Epithelial cell of prostate (primary cell): ENCODE data around the gene FUT4.
"Not testable (repeated sequence)": the region's sequence is repeated elsewhere in the genome, so short reads cannot be mapped to it uniquely, and the experiment has no call there.

ENCODE experiments used
- DNase-seq: peaks from one replicate; pipeline ENCODE4 v3.0.0-alpha.2; 2011; ENCODE audit warnings: low read depth, low spot score
- H3K27ac ChIP-seq: fragments of 450-650 bp; 2 replicates; pipeline ENCODE4 v1.5.1; 2017; ENCODE audit warnings: mild to moderate bottlenecking

FUT4 gene

DNA sequence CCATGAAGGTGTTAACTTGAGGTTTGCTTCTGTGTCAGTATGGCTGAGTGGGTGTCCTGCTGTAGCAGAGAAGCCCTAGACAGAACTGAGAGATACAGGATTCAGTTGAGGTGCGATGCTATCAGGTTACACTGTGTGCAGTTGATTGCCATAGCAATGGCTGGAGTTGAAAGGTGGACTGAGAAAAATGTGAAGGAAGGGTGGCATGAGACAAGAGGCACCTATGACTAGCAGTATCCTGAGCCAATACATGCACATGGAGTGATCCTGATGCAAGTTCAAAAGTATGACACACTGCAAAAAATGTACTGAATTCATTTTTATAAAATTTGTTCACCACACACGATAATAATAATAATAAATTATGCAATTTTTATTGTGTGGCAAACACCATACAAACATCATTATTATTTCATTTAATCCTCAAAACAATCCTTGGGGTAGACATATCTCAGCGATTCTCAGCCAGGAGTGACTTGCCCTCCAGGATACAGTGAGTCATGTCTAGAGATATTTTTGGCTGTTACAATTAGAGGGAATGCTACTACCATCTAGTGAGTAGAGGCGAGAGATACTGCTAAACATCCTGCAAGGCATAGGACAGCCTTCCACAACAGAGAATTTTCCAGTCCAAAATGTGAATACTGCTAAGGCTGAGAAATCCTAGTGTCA, 19.6 kb downstream of the FUT4 start:
- no peak for DNase-seq
- no peak overlapping the region for H3K27ac ChIP-seq

DNA sequence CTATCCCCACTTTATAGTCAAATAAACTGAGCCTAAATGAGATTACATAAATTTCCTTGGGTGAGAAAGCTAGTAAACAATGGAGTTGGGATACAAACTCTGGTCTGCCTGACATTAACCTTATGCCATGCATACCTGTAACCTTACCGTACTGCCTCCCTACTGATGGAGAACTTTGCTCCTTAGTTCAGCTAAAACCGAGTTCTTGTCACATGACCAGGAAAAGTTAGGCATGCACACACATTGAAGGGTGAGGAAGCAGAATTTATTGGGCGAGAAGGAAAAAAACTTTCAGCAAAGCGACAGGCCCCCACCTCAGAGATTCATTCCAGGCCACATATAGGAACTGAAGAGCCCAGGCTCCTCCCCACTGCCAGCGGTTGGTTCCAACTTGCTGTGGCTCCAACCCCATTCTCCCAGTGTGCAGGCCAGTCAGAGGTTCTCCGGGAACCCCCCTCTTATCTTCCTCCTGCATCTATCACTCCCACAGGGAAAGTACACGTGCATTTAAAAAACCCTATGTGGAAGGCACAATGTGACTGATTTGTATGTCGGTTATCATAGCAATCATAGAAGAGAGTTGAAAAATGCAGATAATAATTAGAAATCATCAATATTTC, 20.2 kb downstream of the FUT4 start:
- no peak for DNase-seq
- no peak overlapping the region for H3K27ac ChIP-seq

DNA sequence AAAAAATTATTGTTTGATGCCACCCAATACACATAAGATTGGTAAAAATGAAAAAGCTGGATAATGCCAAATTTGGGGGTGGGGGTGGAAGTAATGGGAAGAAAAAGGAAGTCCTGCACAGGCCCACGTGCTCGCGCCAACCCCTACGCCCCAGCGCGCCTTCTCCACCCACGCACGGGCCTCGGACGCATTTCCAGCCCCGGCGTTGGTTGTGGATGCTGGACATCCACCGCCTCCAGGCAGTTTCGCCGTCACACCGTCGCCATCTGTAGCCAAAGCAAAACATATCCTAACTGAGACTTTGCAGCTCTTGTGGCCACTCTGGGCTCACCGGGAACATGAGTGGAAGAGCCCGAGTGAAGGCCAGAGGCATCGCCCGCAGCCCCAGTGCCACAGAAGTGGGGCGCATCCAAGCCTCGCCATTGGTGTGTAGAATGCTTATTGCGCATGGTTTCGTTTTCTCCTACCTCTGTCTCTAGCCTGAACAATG, 23.5 kb downstream of the FUT4 start, which contains the start of gene PIWIL4:
PIWIL4 (plus strand) TSS at position 188 of the 490 bp plus-strand sequence; CDS start at position 339, 151 bp downstream.
- no peak for DNase-seq
- H3K27ac ChIP-seq: no peak within 1 kb of the TSS

GRCh38 chr11:94568200-94568599, 24.5 kb downstream of the FUT4 start:
- no peak overlapping the region for H3K27ac ChIP-seq
- no peak for DNase-seq

GRCh38 chr11:94568717-94569116, 25.0 kb downstream of the FUT4 start:
- H3K27ac ChIP-seq: no peak overlapping the region
- no peak for DNase-seq

DNA sequence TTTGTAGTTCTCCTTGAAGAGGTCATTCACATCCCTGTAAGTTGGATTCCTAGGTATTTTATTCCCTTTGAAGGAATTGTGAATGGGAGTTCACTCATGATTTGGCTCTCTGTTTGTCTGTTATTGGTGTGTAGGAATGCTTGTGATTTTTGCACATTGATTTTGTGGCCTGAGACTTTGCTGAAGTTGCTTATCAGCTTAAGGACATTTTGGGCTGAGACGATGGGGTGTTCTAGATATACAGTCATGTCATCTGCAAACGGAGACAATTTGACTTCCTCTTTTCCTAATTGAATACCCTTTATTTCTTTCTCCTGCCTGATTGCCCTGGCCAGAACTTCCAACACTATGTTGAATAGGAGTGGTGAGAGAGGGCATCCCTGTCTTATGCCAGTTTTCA, 29.3 kb downstream of the FUT4 start:
- H3K27ac ChIP-seq, DNase-seq: not testable (repeated sequence)

DNA sequence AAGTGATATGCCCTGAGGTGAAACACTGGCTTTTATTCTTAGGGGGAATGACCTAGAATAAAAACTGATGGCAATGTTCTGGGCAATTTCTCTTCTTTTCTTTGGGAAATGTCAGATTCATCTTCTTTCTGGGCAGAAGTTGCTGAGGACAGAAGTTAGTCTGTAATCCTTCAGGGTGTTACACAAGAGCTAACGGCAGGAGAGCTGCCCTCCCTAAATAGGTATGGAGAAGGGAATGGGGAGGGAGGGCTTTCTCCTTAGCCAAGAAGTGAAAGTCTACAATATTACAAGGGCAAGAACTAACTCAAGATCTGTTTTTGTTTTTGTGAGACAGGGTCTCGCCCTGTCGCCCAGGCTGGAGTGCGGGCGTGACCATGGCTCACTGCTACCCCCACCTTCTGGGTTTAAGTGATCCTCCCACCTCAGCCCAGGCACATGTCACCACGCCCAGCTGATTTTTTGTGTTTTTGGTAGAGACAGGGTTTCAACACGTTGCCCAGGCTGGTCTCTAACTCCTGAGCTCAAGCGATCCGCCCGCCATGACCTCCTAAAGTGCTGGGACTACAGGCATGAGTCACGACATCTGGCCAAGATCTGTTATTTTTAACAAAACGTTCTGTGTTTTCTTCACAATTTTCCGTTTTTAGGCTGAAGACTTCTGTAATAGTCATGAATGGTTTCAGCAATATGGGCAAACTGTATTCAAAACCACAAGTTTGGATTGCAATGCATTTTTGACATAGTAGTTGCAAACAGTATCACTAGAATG, 30.7 kb downstream of the FUT4 start:
- no peak for DNase-seq
- no peak overlapping the region for H3K27ac ChIP-seq

- DNase-seq: no peak
- H3K27ac ChIP-seq: no peak overlapping the region
Measured at GRCh38 chr11:94576306-94576705, 32.6 kb downstream of the FUT4 start.

GRCh38 chr11:94577841-94578240, 34.1 kb downstream of the FUT4 start:
- DNase-seq: no peak
- no peak overlapping the region for H3K27ac ChIP-seq

GRCh38 chr11:94581926-94582325, 38.2 kb downstream of the FUT4 start:
- no peak overlapping the region for H3K27ac ChIP-seq
- no peak for DNase-seq

GRCh38 chr11:94583213-94583865, 39.6 kb downstream of the FUT4 start:
- DNase-seq: no peak

GRCh38 chr11:94583866-94584500, 40.3 kb downstream of the FUT4 start:
- no peak overlapping the region for H3K27ac ChIP-seq
- DNase-seq: no peak

More at GRCh38 chr11:94583213-94583865, 39.6 kb downstream of the FUT4 start:
- H3K27ac ChIP-seq: no peak overlapping the region

DNA sequence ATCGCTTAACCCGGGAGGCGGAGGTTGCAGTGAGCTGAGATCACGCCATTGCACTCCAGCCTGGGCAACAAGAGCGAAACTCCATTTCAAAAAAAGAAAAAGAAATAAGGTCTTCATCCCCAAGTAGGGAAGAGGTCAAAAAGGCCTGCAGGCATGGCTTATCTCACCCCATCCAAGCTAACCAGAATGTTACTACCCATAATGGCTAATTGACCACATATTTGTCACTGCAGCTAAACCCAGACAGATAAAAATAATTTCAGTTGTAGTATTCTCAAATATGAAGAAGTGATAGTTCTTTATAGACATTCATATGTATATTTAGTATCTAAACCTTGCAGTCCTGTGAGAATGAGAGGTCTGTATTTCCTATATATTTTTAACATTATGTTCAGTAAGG, 41.3 kb downstream of the FUT4 start:
- no peak overlapping the region for H3K27ac ChIP-seq
- no peak for DNase-seq

- H3K27ac ChIP-seq: no peak overlapping the region
Measured at GRCh38 chr11:94585399-94585798, 41.7 kb downstream of the FUT4 start.

DNA sequence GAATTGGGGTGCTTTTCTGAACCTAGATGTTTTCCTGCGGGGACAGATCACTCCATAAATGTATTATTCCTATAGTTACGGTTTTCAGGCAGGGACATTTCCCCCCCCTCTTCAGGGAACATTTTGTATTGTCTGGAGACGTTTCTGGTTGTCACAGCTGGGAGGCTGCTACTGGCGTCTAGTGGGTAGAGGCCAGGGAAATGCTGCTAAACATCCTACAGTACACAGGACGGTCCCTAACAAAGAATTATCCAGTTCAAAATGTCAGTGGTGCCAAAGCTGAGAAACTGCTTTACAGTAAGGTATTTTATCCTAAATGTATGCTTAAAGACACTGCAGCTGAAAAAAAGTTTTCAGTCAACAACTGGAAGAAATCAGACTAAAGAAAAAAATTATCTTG, 42.8 kb downstream of the FUT4 start:
- DNase-seq: no peak
- H3K27ac ChIP-seq: no peak overlapping the region

More at GRCh38 chr11:94585399-94585798, 41.7 kb downstream of the FUT4 start:
- no peak for DNase-seq

DNA sequence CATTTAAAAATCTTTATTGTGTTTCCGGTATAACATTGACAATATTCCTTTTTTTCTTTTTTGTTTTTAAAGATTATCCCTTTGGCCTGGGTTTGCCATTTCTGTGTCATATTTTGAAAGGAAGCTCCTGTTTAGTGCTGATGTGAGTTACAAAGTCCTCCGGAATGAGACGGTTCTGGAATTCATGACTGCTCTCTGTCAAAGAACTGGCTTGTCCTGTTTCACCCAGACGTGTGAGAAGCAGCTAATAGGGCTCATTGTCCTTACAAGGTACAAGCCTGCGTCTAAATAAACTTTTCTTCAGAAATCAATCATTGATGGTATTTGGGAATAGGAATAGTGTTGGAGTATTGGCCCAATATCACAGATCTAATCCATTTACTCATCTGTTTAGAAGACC, 43.3 kb downstream of the FUT4 start:
- DNase-seq: no peak
- no peak overlapping the region for H3K27ac ChIP-seq

- DNase-seq: no peak
- H3K27ac ChIP-seq: no peak overlapping the region
Measured at GRCh38 chr11:94588366-94588942, 44.7 kb downstream of the FUT4 start.

GRCh38 chr11:94590352-94591041, 46.8 kb downstream of the FUT4 start:
- DNase-seq: no peak
- no peak overlapping the region for H3K27ac ChIP-seq

GRCh38 chr11:94593030-94593429, 49.3 kb downstream of the FUT4 start:
- H3K27ac ChIP-seq: no peak overlapping the region
- no peak for DNase-seq
